NCI-H1048 (cell line): ENCODE data around the gene SRP72.

ENCODE experiments used
- DNase-seq: peaks from one replicate; lab custom pipeline; 2025; lab: John Stamatoyannopoulos, UW

Gene SRP72

GRCh38 chr4:56550642-56551041, 83.2 kb downstream of the SRP72 start:
- no peak for DNase-seq

GRCh38 chr4:56551516-56551915, 84.1 kb downstream of the SRP72 start:
- no peak for DNase-seq

GRCh38 chr4:56552273-56552672, 84.9 kb downstream of the SRP72 start:
- DNase-seq: no peak
